ENCODE measurements around the gene INTS1.

INTS1 gene

GRCh38 chr7:1530946-1531262 is 26.7 kb upstream of the INTS1 start:
- no peak for TF ChIP-seq GATA3 (IDR thresholded peaks at IDR 0.05; ENCODE audit: low read depth, low read length)
- no peak for TF ChIP-seq GATA2 (IDR thresholded peaks at IDR 0.05; ENCODE audit: low read depth, low read length)

DNA sequence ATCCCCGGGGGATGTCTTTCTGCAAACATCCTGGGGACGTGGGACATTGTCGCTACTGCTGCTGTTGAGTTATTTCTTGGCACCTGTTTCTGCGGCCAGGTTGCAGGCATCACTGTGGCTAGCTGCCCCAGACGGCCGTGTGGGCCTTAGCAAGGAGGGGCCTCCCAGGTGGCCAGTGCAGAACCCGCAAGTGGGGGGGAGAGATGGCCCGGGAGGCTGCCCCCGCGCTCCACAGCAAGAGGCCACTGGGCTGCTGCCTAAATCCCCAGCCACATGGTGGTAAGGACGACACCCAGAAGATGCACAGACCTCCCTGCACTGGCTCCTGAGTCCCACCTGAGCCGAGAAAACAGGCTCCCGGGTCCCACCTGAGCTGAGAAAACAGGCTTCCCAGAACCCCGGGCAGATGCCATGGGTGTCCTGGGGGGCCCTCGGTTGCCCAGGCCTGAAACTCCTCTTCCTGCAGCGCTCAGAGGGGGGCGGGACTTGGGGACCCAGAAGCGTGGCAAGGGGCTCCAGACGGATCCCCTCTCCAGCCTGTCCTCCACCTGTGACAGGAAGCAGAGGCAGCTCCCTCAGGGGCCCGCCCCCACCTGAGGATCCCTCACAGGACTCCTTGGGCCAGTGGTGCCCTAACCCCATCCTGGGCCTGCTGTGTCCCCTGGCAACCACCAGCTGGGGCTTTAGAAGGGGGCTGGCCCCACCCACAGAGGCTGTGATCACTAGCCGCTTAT is 25.4 kb upstream of the INTS1 start:
- TF ChIP-seq GATA2 (IDR thresholded peaks at IDR 0.05; ENCODE audit: low read depth, low read length) = no peak
- TF ChIP-seq GATA3 (IDR thresholded peaks at IDR 0.05; ENCODE audit: low read depth, low read length) = no peak

DNA sequence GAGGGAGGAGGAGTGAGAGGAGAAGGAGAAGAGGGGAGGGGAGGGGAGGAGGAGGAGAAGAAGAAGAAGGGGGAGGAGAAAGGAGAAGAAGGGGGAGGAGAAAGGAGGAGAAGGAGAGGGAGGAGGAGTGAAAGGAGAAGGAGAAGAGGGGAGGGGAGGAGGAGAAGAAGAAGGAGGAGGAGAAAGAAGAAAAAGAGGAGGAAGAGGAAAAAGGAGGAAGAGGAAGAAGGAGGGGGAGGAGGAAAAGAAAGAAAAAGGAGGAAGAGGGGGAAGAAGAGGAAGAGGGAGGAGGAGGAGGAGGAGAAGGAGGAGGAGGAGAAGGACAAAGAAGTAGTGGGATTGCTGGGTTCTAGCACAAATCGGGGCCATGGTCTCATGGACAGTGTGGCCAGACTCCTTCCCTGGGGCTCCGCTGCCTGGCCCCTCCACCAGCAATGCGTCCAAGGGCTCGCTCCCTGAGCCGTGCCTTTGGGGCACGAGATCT is 22.1 kb upstream of the INTS1 start:
- TF ChIP-seq GATA2 (IDR thresholded peaks at IDR 0.05; ENCODE audit: low read depth, low read length) = no peak
- no peak for TF ChIP-seq GATA3 (IDR thresholded peaks at IDR 0.05; ENCODE audit: low read depth, low read length)

- TF ChIP-seq GATA2 (IDR thresholded peaks at IDR 0.05; ENCODE audit: low read depth, low read length) = no peak
- TF ChIP-seq GATA3 (IDR thresholded peaks at IDR 0.05; ENCODE audit: low read depth, low read length) = no peak
These were observed 21.2 kb upstream of the INTS1 start for GRCh38 chr7:1525409-1525808.

GRCh38 chr7:1523844-1524243 is 19.7 kb upstream of the INTS1 start:
- no peak for TF ChIP-seq GATA3 (IDR thresholded peaks at IDR 0.05; ENCODE audit: low read depth, low read length)
- no peak for TF ChIP-seq GATA2 (IDR thresholded peaks at IDR 0.05; ENCODE audit: low read depth, low read length)

- TF ChIP-seq GATA2 (IDR thresholded peaks at IDR 0.05; ENCODE audit: low read depth, low read length) (no peak), GATA3 (IDR thresholded peaks at IDR 0.05; ENCODE audit: low read depth, low read length) (no peak)
These were observed 19.0 kb upstream of the INTS1 start for GRCh38 chr7:1523208-1523607.

GRCh38 chr7:1521456-1521855 is 17.3 kb upstream of the INTS1 start:
- TF ChIP-seq GATA3 (IDR thresholded peaks at IDR 0.05; ENCODE audit: low read depth, low read length) = no peak
- no peak for TF ChIP-seq GATA2 (IDR thresholded peaks at IDR 0.05; ENCODE audit: low read depth, low read length)

- TF ChIP-seq GATA2 (IDR thresholded peaks at IDR 0.05; ENCODE audit: low read depth, low read length) (no peak), GATA3 (IDR thresholded peaks at IDR 0.05; ENCODE audit: low read depth, low read length) (no peak)
These were observed 16.5 kb upstream of the INTS1 start for GRCh38 chr7:1520539-1521234.

DNA sequence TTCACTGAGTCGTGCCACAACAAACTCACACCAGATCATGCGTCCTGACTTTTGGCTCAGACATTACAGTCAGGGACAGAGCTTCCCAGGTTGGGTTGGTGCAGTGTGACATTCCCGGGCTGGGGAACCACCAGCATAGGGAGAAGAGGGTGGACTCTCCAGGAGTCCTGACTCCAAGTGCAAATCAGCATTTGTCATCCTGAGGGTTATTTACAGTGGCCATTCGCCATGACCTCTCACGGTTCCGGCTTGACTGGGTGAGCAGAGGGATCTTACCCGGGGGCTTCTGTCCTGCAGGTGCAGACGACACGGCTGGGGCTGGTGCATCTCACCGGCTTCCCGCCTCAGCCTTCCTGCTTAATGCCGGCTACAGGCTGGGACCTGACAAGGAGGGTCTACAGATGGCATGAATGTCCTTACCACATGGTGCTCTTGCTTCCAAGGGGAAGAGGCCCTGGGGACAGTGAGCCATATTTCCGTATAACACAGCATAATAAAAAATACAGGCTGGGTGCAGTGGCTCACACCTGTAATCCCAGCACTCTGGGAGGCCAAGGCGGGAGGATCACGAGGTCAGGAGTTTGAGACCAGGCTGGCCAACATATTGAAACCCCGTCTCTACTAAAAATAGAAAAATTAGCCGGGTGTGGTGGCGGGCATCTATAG is 12.5 kb upstream of the INTS1 start:
- TF ChIP-seq GATA2 (IDR thresholded peaks at IDR 0.05; ENCODE audit: low read depth, low read length) (no peak), GATA3 (IDR thresholded peaks at IDR 0.05; ENCODE audit: low read depth, low read length) (no peak)

- TF ChIP-seq GATA2 (IDR thresholded peaks at IDR 0.05; ENCODE audit: low read depth, low read length) (no peak), GATA3 (IDR thresholded peaks at IDR 0.05; ENCODE audit: low read depth, low read length) (no peak)
These were observed 10.8 kb upstream of the INTS1 start for GRCh38 chr7:1514995-1515401.

GRCh38 chr7:1514407-1514806 is 10.2 kb upstream of the INTS1 start:
- TF ChIP-seq GATA3 (IDR thresholded peaks at IDR 0.05; ENCODE audit: low read depth, low read length) (no peak), GATA2 (IDR thresholded peaks at IDR 0.05; ENCODE audit: low read depth, low read length) (no peak)

GRCh38 chr7:1513657-1514095 is 9.5 kb upstream of the INTS1 start:
- TF ChIP-seq GATA2 (IDR thresholded peaks at IDR 0.05; ENCODE audit: low read depth, low read length) (no peak), GATA3 (IDR thresholded peaks at IDR 0.05; ENCODE audit: low read depth, low read length) (no peak)

GRCh38 chr7:1512781-1513656 is 8.8 kb upstream of the INTS1 start:
- TF ChIP-seq GATA3 (IDR thresholded peaks at IDR 0.05; ENCODE audit: low read depth, low read length) (no peak), GATA2 (IDR thresholded peaks at IDR 0.05; ENCODE audit: low read depth, low read length) (no peak)
